HL-60 (cell line): ENCODE data around the gene MMP2.

Experiments
- POLR2AphosphoS5 ChIP-seq: IDR thresholded peaks from 2 replicates; pipeline ENCODE4 v1.6.1; 2012; ENCODE audit warnings: low read depth
- TF ChIP-seq, protein P1 (sequence below): IDR thresholded peaks from one replicate; pipeline ENCODE4 v1.5.1; 2011; ENCODE audit warnings: low read length, control low read depth, inconsistent platforms; ENCODE audit not compliant: insufficient read depth

- TF ChIP-seq, protein P1, sequence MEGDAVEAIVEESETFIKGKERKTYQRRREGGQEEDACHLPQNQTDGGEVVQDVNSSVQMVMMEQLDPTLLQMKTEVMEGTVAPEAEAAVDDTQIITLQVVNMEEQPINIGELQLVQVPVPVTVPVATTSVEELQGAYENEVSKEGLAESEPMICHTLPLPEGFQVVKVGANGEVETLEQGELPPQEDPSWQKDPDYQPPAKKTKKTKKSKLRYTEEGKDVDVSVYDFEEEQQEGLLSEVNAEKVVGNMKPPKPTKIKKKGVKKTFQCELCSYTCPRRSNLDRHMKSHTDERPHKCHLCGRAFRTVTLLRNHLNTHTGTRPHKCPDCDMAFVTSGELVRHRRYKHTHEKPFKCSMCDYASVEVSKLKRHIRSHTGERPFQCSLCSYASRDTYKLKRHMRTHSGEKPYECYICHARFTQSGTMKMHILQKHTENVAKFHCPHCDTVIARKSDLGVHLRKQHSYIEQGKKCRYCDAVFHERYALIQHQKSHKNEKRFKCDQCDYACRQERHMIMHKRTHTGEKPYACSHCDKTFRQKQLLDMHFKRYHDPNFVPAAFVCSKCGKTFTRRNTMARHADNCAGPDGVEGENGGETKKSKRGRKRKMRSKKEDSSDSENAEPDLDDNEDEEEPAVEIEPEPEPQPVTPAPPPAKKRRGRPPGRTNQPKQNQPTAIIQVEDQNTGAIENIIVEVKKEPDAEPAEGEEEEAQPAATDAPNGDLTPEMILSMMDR: no peak
- TF ChIP-seq POLR2AphosphoS5: no peak
These were observed 33.9 kb downstream of the MMP2 start for GRCh38 chr16:55512941-55513340.
